Glutamatergic neuron (in vitro differentiated cells): ENCODE measurements around the gene CACTIN. TPM values are rescaled to one million over a fixed set of nuclear protein-coding genes. Genes with fewer than 3 reads are reported as not detected.

Experiments used
- DNase-seq: peaks from one replicate; pipeline ENCODE4 v3.0.0; 2022
- H3K27ac Mint-ChIP-seq: one replicate; pipeline ENCODE4 v1.8.0; 2020; ENCODE audit warnings: mild to moderate bottlenecking, mixed read lengths, inconsistent platforms; ENCODE audit not compliant: unreplicated experiment
- H3K27me3 Mint-ChIP-seq: one replicate; pipeline ENCODE4 v1.8.0; 2020; ENCODE audit warnings: mild to moderate bottlenecking, moderate library complexity, mixed read lengths, inconsistent platforms; ENCODE audit not compliant: unreplicated experiment
- H3K36me3 Mint-ChIP-seq: one replicate; pipeline ENCODE4 v1.8.0; 2020; ENCODE audit warnings: mild to moderate bottlenecking, mixed read lengths, inconsistent platforms; ENCODE audit not compliant: unreplicated experiment
- H3K4me1 Mint-ChIP-seq: one replicate; pipeline ENCODE4 v1.8.0; 2020; ENCODE audit warnings: mild to moderate bottlenecking, low read depth, mixed read lengths, inconsistent platforms; ENCODE audit not compliant: unreplicated experiment
- H3K4me3 Mint-ChIP-seq: one replicate; pipeline ENCODE4 v1.8.0; 2020; ENCODE audit warnings: mild to moderate bottlenecking, mixed read lengths, inconsistent platforms; ENCODE audit not compliant: unreplicated experiment
- H3K9me3 Mint-ChIP-seq: one replicate; pipeline ENCODE4 v1.8.0; 2020; ENCODE audit warnings: mild to moderate bottlenecking, moderate library complexity, mixed read lengths, inconsistent platforms; ENCODE audit not compliant: unreplicated experiment
- CTCF ChIP-seq: fragments of 200-600 bp; sonication (generic); IDR thresholded peaks from one replicate; pipeline ENCODE4 v1.5.0; 2021; ENCODE audit not compliant: partially characterized antibody, unreplicated experiment
- total RNA-seq: library from RNA; stranded (reverse); fragmentation: NEBNext Ultra II Directional; extraction: Animal tissue kit (Norgen Biotek cat#: 25700); gene quantifications from one replicate; pipeline ENCODE4 v1.2.1, GENCODE V29; 2021; ENCODE audit not compliant: unreplicated experiment

The CACTIN gene
- total RNA-seq, 1 donor from 2014 or later, result 29.7 TPM

- H3K4me1 Mint-ChIP-seq, result peaks cover 2% of the 10 kb centered on the region
- TF ChIP-seq CTCF, result no peak
- H3K4me3 Mint-ChIP-seq, result no peak overlapping the region
Measured at GRCh38 chr19:3612330-3612729, 14.3 kb downstream of the CACTIN start.

GRCh38 chr19:3611841-3612240 lies 14.7 kb downstream of the CACTIN start:
- H3K4me3 Mint-ChIP-seq, result no peak overlapping the region
- H3K27me3 Mint-ChIP-seq, result peaks cover 10% of the 10 kb centered on the region
- no peaks in the 10 kb centered on the region for H3K9me3 Mint-ChIP-seq
- no peak overlapping the region for H3K27ac Mint-ChIP-seq
- no peaks in the 10 kb centered on the region for H3K36me3 Mint-ChIP-seq
- no peak for TF ChIP-seq CTCF
- no peak for DNase-seq
- H3K4me1 Mint-ChIP-seq, result peaks cover 2% of the 10 kb centered on the region

More at GRCh38 chr19:3612330-3612729, 14.3 kb downstream of the CACTIN start:
- H3K27ac Mint-ChIP-seq, result no peak overlapping the region
- peaks cover 10% of the 10 kb centered on the region for H3K27me3 Mint-ChIP-seq
- no peaks in the 10 kb centered on the region for H3K36me3 Mint-ChIP-seq
- no peak for DNase-seq
- no peaks in the 10 kb centered on the region for H3K9me3 Mint-ChIP-seq

- H3K27ac Mint-ChIP-seq, result no peak overlapping the region
- H3K36me3 Mint-ChIP-seq, result no peaks in the 10 kb centered on the region
- H3K4me3 Mint-ChIP-seq, result no peak overlapping the region
Measured at GRCh38 chr19:3610745-3611717, 15.6 kb downstream of the CACTIN start.

GRCh38 chr19:3609779-3610719 lies 16.5 kb downstream of the CACTIN start:
- H3K4me1 Mint-ChIP-seq, result peaks cover 2% of the 10 kb centered on the region
- no peak for TF ChIP-seq CTCF
- H3K9me3 Mint-ChIP-seq, result no peaks in the 10 kb centered on the region
- H3K4me3 Mint-ChIP-seq, result no peak overlapping the region
- peaks cover 8% of the 10 kb centered on the region for H3K27me3 Mint-ChIP-seq
- DNase-seq, result no peak
- no peaks in the 10 kb centered on the region for H3K36me3 Mint-ChIP-seq
- no peak overlapping the region for H3K27ac Mint-ChIP-seq

More at GRCh38 chr19:3610745-3611717, 15.6 kb downstream of the CACTIN start:
- Mint-ChIP-seq H3K4me1 (peaks cover 2% of the 10 kb centered on the region), H3K9me3 (no peaks in the 10 kb centered on the region), H3K27me3 (peaks cover 8% of the 10 kb centered on the region)
- no peak for TF ChIP-seq CTCF
- DNase-seq, result no peak
